Islet precursor cell (in vitro differentiated cells): ENCODE results near the gene GPR50.

Experiments
- DNase-seq: peaks from one replicate; pipeline ENCODE4 v3.0.0-alpha.2; 2018

Gene GPR50

GRCh38 chrX:151228935-151229334, 52.6 kb downstream of the GPR50 start:
- DNase-seq = no peak
